ENCODE measurements around the gene HIPK4. TPM values are rescaled to one million over a fixed set of nuclear protein-coding genes. Genes with fewer than 3 reads are reported as not detected.
"Not testable (repeated sequence)": the region's sequence is repeated elsewhere in the genome, so short reads cannot be mapped to it uniquely, and the experiment has no call there.

HIPK4 gene
- total RNA-seq, 4 donors from 2014 or later: 0.13 to 0.88 (median 0.51) TPM

GRCh38 chr19:40412866-40413265 is 22.9 kb upstream of the HIPK4 start:
- DNase-seq (ENCODE audit: low spot score in 2 of 2): no peak
- TF ChIP-seq CTCF (IDR thresholded peaks at IDR 0.05) (no peak), POLR2A (IDR thresholded peaks at IDR 0.05) (no peak)
- intact Hi-C loops (cut with DNase I; ENCODE audit: low total_unique reads): no loop called here
- 73 to 80% methylated on average over 4 of the region's 4 CpGs for WGBS, 2 donors
- H3K4me3 ChIP-seq (ENCODE audit: low read depth, poor library complexity, severe bottlenecking): no peak overlapping the region

GRCh38 chr19:40411958-40412499 is 22.0 kb upstream of the HIPK4 start:
- no peak overlapping the region for H3K4me3 ChIP-seq (ENCODE audit: low read depth, poor library complexity, severe bottlenecking)
- intact Hi-C loops (cut with DNase I; ENCODE audit: low total_unique reads): no loop called here
- TF ChIP-seq POLR2A (IDR thresholded peaks at IDR 0.05) (no peak), CTCF (IDR thresholded peaks at IDR 0.05) (no peak)
- DNase-seq (ENCODE audit: low spot score in 2 of 2): no peak
- WGBS, 2 donors: 76 to 83% methylated on average over 8 of the region's 8 CpGs

- WGBS, 2 donors: 45 to 55% methylated on average over 15 to 16 of the region's 16 CpGs
- TF ChIP-seq POLR2A (IDR thresholded peaks at IDR 0.05) (no peak), CTCF (IDR thresholded peaks at IDR 0.05) (no peak)
- no peak overlapping the region for H3K4me3 ChIP-seq (ENCODE audit: low read depth, poor library complexity, severe bottlenecking)
- intact Hi-C loops (cut with DNase I; ENCODE audit: low total_unique reads): no loop called here
- DNase-seq (ENCODE audit: low spot score in 2 of 2): no peak
Measured at GRCh38 chr19:40411125-40411842, 21.3 kb upstream of the HIPK4 start.

- TF ChIP-seq CTCF (IDR thresholded peaks at IDR 0.05) (no peak), POLR2A (IDR thresholded peaks at IDR 0.05) (no peak)
- 75 to 81% methylated on average over 9 of the region's 9 CpGs for WGBS, 2 donors
- intact Hi-C loops (cut with DNase I; ENCODE audit: low total_unique reads): no loop called here
- no peak for DNase-seq (ENCODE audit: low spot score in 2 of 2)
- H3K4me3 ChIP-seq (ENCODE audit: low read depth, poor library complexity, severe bottlenecking): no peak overlapping the region
Measured at GRCh38 chr19:40410030-40410389, 20.0 kb upstream of the HIPK4 start.

GRCh38 chr19:40408598-40408925 is 18.6 kb upstream of the HIPK4 start:
- intact Hi-C loops (cut with DNase I; ENCODE audit: low total_unique reads); H3K4me3 ChIP-seq (ENCODE audit: low read depth, poor library complexity, severe bottlenecking); DNase-seq (ENCODE audit: low spot score in 2 of 2): not testable (repeated sequence)
- WGBS, 2 donors: 90 to 92% methylated on average over 8 of the region's 8 CpGs

GRCh38 chr19:40407714-40408597 is 18.0 kb upstream of the HIPK4 start:
- no peak for DNase-seq (ENCODE audit: low spot score in 2 of 2)
- intact Hi-C loops (cut with DNase I; ENCODE audit: low total_unique reads): no loop called here
- TF ChIP-seq POLR2A (IDR thresholded peaks at IDR 0.05) (no peak), CTCF (IDR thresholded peaks at IDR 0.05) (no peak)
- 54 to 55% methylated on average over 22 of the region's 22 CpGs for WGBS, 2 donors
- no peak overlapping the region for H3K4me3 ChIP-seq (ENCODE audit: low read depth, poor library complexity, severe bottlenecking)
